ENCODE data around the gene TYK2.

- TF ChIP-seq CTCF (IDR thresholded peaks at IDR 0.05), result no peak
- TF ChIP-seq POLR2A (IDR thresholded peaks at IDR 0.05), result no peak
These were observed 58.2 kb downstream of the TYK2 start for GRCh38 chr19:10321874-10322835.
